GM21717 (cell line): ENCODE measurements around the gene WWOX.

Source experiments
- ATAC-seq: cut with Tn5 transposase; IDR thresholded peaks from one replicate; pipeline ENCODE4 v1.9.1; 2021; ENCODE audit warnings: mild to moderate bottlenecking, moderate library complexity; ENCODE audit not compliant: unreplicated experiment

The WWOX gene

GRCh38 chr16:78386557-78387324 is 287.3 kb downstream of the WWOX start:
- no peak for ATAC-seq

GRCh38 chr16:78389009-78389498 is 289.6 kb downstream of the WWOX start:
- no peak for ATAC-seq

GRCh38 chr16:78390092-78390491 is 290.6 kb downstream of the WWOX start:
- no peak for ATAC-seq

- ATAC-seq: no peak
Measured at GRCh38 chr16:78390508-78391324, 291.3 kb downstream of the WWOX start.

GRCh38 chr16:78392585-78393195 is 293.2 kb downstream of the WWOX start:
- no peak for ATAC-seq

GRCh38 chr16:78395035-78395434 is 295.6 kb downstream of the WWOX start:
- no peak for ATAC-seq

GRCh38 chr16:78396046-78396445 is 296.6 kb downstream of the WWOX start:
- ATAC-seq: no peak

- ATAC-seq: no peak
Measured at GRCh38 chr16:78396673-78397072, 297.2 kb downstream of the WWOX start.

- no peak for ATAC-seq
Measured at GRCh38 chr16:78399384-78399783, 299.9 kb downstream of the WWOX start.

GRCh38 chr16:78402833-78403232 is 303.4 kb downstream of the WWOX start:
- no peak for ATAC-seq

- no peak for ATAC-seq
Measured at GRCh38 chr16:78405040-78405439, 305.6 kb downstream of the WWOX start.

- no peak for ATAC-seq
Measured at GRCh38 chr16:78405833-78406232, 306.4 kb downstream of the WWOX start.

- ATAC-seq: no peak
Measured at GRCh38 chr16:78407191-78407590, 307.7 kb downstream of the WWOX start.

- no peak for ATAC-seq
Measured at GRCh38 chr16:78413651-78414050, 314.2 kb downstream of the WWOX start.

- no peak for ATAC-seq
Measured at GRCh38 chr16:78415013-78415412, 315.6 kb downstream of the WWOX start.

GRCh38 chr16:78415669-78416068 is 316.2 kb downstream of the WWOX start:
- ATAC-seq: no peak

GRCh38 chr16:78416400-78416799 is 316.9 kb downstream of the WWOX start:
- no peak for ATAC-seq

- ATAC-seq: no peak
Measured at GRCh38 chr16:78421181-78421708, 321.8 kb downstream of the WWOX start.

GRCh38 chr16:78425281-78425680 is 325.8 kb downstream of the WWOX start:
- ATAC-seq: no peak

GRCh38 chr16:78425891-78426510 is 326.5 kb downstream of the WWOX start:
- ATAC-seq: no peak

- no peak for ATAC-seq
Measured at GRCh38 chr16:78428193-78428592, 328.7 kb downstream of the WWOX start.
